ENCODE results near the gene CFAP65. TPM values are rescaled to one million over a fixed set of nuclear protein-coding genes. Genes with fewer than 3 reads are reported as not detected.

CFAP65 gene
- total and polyA plus RNA-seq, 2 of the 13 experiments (the other 11 are each of a cell fraction or from before 2014, with no cell fraction given) = 0.05 TPM; not detected in 1

- peak; percentile 65; the same call in 1 of the 2 replicates for TF ChIP-seq TEAD2 (CRISPR knock-in tag; IDR thresholded peaks at IDR 0.05)
- no peak for TF ChIP-seq AGO2 (optimal IDR thresholded peaks at IDR 0.05; ENCODE audit: low read depth, low read length)
- no peak for TF ChIP-seq ZNF234 (CRISPR knock-in tag; conservative IDR thresholded peaks at IDR 0.05)
- TF ChIP-seq, protein P1, sequence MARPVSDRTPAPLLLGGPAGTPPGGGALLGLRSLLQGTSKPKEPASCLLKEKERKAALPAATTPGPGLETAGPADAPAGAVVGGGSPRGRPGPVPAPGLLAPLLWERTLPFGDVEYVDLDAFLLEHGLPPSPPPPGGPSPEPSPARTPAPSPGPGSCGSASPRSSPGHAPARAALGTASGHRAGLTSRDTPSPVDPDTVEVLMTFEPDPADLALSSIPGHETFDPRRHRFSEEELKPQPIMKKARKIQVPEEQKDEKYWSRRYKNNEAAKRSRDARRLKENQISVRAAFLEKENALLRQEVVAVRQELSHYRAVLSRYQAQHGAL (CRISPR knock-in tag; IDR thresholded peaks at IDR 0.05; ENCODE audit: not compliant biosample characterization) = peak; percentile 95
- TF ChIP-seq ZNF615 (CRISPR knock-in tag; IDR thresholded peaks at IDR 0.05; ENCODE audit: borderline replicate concordance) = no peak
- TF ChIP-seq GABPB1 (CRISPR knock-in tag; IDR thresholded peaks at IDR 0.05) = peak; percentile 75
- TF ChIP-seq ZNF773 (CRISPR knock-in tag; IDR thresholded peaks at IDR 0.05; ENCODE audit: borderline replicate concordance) = peak; percentile 80; the same call in 1 of the 2 replicates
- TF ChIP-seq ZNF230 (CRISPR knock-in tag; IDR thresholded peaks at IDR 0.05) = peak; percentile 75; the same call in 1 of the 2 replicates
- 0 out of 2 replicates have a peak, but pooled peaks have one; percentile 72 for TF ChIP-seq ZNF432 (CRISPR knock-in tag; IDR thresholded peaks at IDR 0.05; ENCODE audit: borderline replicate concordance)
- no peak for TF ChIP-seq ZMYM2 (CRISPR knock-in tag; IDR thresholded peaks at IDR 0.05)
- peak in 1 of 2 experiments; percentile 96; a peak in 2 of 4 replicates for TF ChIP-seq KLF16 (CRISPR knock-in tag; IDR thresholded peaks at IDR 0.05)
- TF ChIP-seq NFRKB (IDR thresholded peaks at IDR 0.05) = no peak
- peak; percentile 97 for TF ChIP-seq NRL (CRISPR knock-in tag; IDR thresholded peaks at IDR 0.05; ENCODE audit: borderline replicate concordance)
- peak; percentile 80; the same call in 1 of the 2 replicates for TF ChIP-seq MTF1 (CRISPR knock-in tag; IDR thresholded peaks at IDR 0.05)
- no peak for TF ChIP-seq PAF1 (CRISPR knock-in tag; IDR thresholded peaks at IDR 0.05)
- TF ChIP-seq NFKBIZ (CRISPR knock-in tag; IDR thresholded peaks at IDR 0.05) = peak; percentile 38; the same call in 1 of the 2 replicates
- TF ChIP-seq HCFC1 (IDR thresholded peaks at IDR 0.05; ENCODE audit: low read depth, low read length) = no peak
- no peak for TF ChIP-seq ZNF34 (CRISPR knock-in tag; IDR thresholded peaks at IDR 0.05; ENCODE audit: borderline replicate concordance)
- TF ChIP-seq DR1 (CRISPR knock-in tag; IDR thresholded peaks at IDR 0.05) = no peak
- no peak; the same call in 1 of the 2 replicates for TF ChIP-seq ZNF350 (CRISPR knock-in tag; IDR thresholded peaks at IDR 0.05; ENCODE audit: borderline replicate concordance, low read depth)
- TF ChIP-seq ZMAT5 (CRISPR knock-in tag; IDR thresholded peaks at IDR 0.05; ENCODE audit: borderline replicate concordance, low read depth) = no peak
- TF ChIP-seq TAF1 (CRISPR knock-in tag; IDR thresholded peaks at IDR 0.05) = 0 out of 2 replicates have a peak, but pooled peaks have one; percentile 37
- no peak for TF ChIP-seq ZNF10 (CRISPR knock-in tag; IDR thresholded peaks at IDR 0.05; ENCODE audit: borderline replicate concordance, low read depth)
- no peak for TF ChIP-seq NFIB (CRISPR knock-in tag; IDR thresholded peaks at IDR 0.05; ENCODE audit: borderline replicate concordance)
- TF ChIP-seq, protein P2, sequence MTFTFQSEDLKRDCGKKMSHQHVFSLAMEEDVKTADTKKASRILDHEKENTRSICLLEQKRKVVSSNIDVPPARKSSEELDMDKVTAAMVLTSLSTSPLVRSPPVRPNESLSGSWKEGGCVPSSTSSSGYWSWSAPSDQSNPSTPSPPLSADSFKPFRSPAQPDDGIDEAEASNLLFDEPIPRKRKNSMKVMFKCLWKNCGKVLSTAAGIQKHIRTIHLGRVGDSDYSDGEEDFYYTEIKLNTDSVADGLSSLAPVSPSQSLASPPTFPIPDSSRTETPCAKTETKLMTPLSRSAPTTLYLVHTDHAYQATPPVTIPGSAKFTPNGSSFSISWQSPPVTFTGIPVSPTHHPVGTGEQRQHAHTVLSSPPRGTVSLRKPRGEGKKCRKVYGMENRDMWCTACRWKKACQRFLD (CRISPR knock-in tag; IDR thresholded peaks at IDR 0.05; ENCODE audit: borderline replicate concordance) = peak; percentile 84; the same call in 1 of the 2 replicates
- peak; percentile 67; the same call in 1 of the 2 replicates for TF ChIP-seq MED1 (CRISPR knock-in tag; IDR thresholded peaks at IDR 0.05)
- TF ChIP-seq MBNL3 (CRISPR knock-in tag; conservative IDR thresholded peaks at IDR 0.05) = no peak
- no peak for TF ChIP-seq SP2 (CRISPR knock-in tag; IDR thresholded peaks at IDR 0.05)
- no peak for TF ChIP-seq RFX3 (CRISPR knock-in tag; IDR thresholded peaks at IDR 0.05)
- peak; percentile 47; the same call in 1 of the 2 replicates for TF ChIP-seq HOXA7 (CRISPR knock-in tag; IDR thresholded peaks at IDR 0.05)
- TF ChIP-seq HNF4A (CRISPR knock-in tag; IDR thresholded peaks at IDR 0.05) = no peak
Observed at GRCh38 chr2:218962859-218963492, 78.3 kb downstream of the CFAP65 start (continued).

All from HepG2 (cell line).